Stimulated activated naive CD8-positive, alpha-beta T cell treated with anti-CD3 and anti-CD28 coated beads, Interleukin-15, Interleukin-2, amounts not matched to agents 100 U/mL and 50 U/mL, for 24 hours (primary cell): ENCODE measurements around the gene SNRPB.

ENCODE experiments used
- ATAC-seq: fragments of 150-1000 bp; cut with Tn5 transposase; one replicate; pipeline ENCODE4 v1.10.0; 2021
- DNase-seq: peaks from one replicate; pipeline ENCODE4 v3.0.0; 2021

The SNRPB gene

DNA sequence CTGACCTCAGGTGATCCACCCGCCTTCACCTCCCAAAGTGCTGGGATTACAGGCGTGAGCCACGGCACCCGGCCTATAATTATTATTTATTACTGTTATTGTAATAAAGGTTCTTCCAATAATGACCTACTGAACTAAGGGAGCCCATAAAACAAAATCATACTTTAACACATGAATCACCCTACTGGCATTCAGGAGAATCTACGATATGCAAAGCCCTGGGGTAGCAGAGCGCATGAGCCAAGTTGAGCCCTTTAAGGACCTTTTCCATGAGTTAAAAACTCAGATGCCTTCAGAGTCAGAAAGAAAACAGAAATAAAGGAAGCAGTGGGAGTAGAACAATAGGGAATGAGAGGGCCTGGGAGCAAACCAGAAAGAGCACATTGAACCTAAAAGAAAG is 41.5 kb downstream of the SNRPB start:
- DNase-seq = no peak
- ATAC-seq = no peak

DNA sequence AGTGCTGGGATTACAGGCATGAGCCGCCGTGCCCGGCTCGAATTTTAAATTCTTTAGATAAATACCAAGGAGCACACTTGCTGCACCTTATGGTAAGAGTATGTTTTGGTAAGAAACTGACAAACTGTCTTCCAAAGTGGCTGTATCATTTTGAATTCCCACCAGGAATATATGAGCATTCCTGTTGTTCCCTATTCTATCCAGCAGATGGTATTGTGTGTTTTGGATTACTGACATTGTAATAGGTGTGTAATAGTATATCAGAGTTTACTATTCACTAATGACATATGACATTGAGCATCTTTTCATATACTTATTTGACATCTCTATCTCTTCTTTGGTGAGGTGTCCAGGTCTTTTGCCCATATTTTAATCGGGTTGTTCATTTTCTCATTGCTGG is 49.3 kb downstream of the SNRPB start:
- ATAC-seq (no peak), DNase-seq (no peak)

DNA sequence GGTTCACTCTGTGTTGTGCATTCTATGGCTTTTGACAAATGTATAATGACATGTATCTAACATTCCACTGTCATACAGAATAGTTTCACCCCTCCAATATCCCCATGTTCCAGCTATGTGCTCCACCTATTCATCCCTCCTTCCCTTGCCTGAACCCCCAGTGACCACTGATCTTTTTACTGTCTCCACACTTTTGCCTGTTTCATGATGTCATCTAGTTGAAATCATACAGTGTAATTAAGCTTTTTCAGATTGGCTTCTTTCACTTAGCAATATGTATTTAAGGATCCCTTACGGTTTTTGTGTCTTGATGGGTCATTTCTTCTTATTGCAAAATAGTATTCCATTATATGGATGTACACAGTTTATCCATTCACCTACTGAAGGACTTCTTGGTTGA is 50.1 kb downstream of the SNRPB start:
- ATAC-seq (no peak), DNase-seq (no peak)

DNA sequence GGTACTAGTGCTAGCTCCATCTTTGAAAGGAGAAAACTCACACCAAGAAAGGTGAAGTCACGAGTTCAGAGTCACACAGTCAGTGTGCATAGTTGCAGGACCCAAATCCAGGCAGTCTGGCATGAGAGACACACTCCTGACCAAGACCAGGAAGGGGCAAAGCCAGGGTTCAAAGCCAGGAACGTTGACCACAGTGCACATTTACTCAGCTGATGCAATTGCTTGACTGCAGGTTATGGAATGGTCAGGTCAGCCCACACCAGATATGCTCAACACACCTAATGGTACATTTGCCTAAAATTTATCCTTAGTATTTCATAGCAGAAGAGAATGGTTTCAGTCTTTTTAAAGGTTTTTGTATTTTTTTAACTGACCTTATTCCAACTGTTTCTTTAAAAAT is 52.2 kb downstream of the SNRPB start:
- DNase-seq (no peak), ATAC-seq (no peak)

DNA sequence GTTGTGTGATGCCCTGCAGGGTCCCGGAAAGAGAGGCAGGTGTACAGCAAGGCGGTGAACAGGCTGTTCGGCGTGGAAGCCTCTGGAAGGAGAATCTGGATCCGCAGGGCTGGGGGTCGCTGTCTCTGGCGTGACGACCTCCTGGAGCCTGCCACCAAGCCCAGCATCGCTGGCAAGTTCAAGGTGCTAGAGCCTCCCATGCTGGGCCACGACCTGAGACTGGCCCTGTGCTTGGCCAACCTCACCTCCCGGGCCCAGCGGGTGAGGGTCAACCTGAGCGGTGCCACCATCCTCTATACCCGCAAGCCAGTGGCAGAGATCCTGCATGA is 53.4 kb downstream of the SNRPB start:
- no peak for ATAC-seq
- no peak for DNase-seq

DNA sequence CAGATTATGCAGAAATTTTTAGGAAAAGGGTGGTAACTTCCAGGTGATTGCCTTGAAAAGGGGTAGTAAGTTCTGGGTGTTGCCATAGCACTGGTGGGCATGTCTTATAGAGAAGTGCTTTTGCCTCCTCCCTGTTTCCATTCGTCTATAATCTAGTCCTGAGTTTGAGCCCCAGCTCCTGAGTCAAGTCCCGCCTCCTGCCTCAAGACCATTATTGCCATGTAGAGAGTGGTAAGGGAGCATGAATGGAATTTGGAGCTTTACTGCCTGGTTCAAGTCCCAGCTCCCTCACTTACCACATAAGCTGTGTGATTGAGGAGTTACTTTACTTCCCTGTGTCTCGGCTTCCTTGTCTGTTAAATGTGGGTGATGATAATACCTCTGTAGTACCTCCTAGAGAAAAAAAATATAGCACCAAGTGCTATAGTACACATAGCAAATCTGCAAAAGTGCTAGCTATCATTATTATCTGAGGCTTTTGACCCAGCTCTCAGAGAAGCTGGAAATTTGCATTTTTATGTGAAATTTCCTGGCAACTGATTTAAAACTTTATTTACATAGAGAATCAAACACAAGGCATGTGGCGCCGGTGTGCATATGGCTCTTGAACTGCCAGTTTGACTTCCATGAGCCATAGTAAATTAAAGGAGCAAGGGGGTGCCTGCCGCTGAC is 53.9 kb downstream of the SNRPB start:
- DNase-seq (no peak), ATAC-seq (no peak)
